Measurements from ENCODE around the gene AMELY.
"Not testable (repeated sequence)": the region's sequence is repeated elsewhere in the genome, so short reads cannot be mapped to it uniquely, and the experiment has no call there.

AMELY gene, protein sequence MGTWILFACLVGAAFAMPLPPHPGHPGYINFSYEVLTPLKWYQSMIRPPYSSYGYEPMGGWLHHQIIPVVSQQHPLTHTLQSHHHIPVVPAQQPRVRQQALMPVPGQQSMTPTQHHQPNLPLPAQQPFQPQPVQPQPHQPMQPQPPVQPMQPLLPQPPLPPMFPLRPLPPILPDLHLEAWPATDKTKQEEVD

DNA sequence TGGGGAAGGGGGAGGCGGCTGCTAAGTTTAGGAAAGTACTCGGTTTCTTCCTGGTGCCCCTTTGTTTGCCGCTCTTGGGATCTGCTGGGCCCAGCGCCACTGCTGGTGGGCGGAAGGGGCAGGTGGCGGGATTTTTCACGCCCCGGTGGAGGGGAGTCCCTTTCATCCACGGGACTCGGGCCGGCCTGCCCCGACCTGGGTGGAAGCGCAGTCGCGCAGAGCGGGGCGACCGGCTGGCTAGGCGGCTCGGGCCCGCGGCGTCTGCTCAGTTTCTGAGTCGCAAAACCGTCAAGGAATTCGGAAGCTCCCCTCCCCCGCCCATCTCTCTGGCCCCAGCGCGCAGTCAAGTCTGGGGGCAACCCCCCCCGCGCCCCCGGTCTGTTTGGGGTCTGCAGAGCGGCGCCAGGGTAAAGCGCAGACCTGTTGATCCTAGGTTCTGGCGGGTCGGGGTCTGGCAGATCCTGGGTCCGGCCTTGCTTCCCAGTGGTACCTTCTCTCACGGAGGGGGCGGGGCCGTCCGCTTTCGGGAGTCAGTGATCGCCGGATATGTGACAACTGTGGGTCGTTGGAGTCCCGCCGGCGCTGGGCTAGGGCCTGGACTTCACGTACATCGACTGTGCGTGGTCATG, at the start of gene AMELY:
AMELY (minus strand) TSS at position 500 of the 629 bp plus-strand sequence. CDS start 39,144 bp downstream, outside the sequence.
- no peak for DNase-seq (ENCODE audit: low spot score)

DNA sequence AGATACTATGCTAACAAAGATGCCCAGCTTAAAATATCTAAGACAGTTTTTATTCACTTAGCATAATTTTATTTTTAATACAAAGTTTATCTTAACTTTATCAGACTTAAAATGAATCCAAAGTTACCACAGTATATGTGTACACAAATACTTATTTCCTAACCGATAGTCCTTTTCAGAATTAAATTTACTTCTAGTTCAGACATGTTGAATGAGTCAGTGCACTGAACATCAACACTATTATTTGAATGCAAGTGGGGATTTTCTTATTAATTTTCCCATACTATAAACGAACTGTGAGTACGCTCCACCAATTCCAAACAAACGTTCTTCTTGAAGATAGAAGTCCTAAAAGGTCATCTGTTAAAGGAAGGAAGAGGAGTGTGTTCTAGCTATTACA, 38.4 kb upstream of the AMELY start:
- DNase-seq (ENCODE audit: low spot score): no peak

DNA sequence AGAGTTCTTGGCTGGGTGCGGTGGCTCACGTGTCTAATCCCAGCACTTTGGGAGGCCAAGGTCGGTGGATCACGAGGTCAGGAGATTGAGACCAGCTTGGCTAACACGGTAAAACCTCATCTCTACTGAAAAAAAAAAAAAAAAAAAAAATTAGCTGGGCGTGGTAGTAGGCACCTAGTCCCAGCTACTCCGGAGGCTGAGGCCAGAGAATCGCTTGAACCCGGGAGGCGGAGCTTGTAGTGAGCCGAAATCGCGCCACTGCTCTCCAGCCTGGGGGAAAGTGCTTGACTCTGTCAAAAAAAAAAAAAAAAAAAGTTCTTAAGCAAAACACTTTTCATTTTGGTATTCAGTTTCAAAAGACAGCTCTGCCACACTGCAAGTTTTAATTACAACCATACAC, 36.8 kb upstream of the AMELY start:
- DNase-seq (ENCODE audit: low spot score): no peak

DNA sequence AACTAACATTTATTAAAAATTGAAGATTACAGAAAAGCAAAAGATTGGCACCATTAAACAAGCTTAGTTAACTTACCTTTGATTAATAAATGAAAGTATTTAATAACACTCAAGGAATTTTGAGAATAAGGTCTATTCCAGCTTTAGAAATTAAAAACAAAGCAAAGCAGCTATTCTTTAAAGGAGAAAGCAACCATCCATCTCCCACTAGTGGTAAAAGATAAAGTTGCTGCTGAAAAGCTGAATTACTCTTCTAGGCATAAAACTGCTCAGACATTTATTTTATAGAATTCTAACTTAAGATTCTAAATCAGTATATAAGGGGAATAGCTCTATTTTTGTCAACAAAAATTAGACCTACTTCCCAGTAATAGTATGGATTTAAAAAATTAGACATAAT, 36.1 kb upstream of the AMELY start:
- no peak for DNase-seq (ENCODE audit: low spot score)

DNA sequence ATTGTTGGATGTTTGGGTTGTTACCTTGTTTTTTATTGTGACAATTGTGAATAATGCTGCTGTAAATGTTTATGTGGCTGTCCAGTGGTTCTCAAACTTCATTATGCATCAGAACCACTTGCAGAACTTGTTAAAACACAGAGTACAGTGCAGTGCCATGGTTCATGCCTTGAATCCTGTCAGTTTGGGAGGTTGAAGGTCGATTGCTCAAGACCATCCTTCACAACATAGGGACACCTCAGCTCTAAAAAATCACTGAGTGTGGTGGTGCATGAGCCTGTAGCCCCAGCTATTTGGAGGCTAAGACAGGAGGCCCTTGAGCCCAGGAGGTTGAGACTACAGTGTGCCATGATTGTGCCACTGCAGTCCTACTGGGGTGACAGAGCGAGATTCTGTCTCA, 23.9 kb upstream of the AMELY start:
- DNase-seq (ENCODE audit: low spot score): no peak

DNA sequence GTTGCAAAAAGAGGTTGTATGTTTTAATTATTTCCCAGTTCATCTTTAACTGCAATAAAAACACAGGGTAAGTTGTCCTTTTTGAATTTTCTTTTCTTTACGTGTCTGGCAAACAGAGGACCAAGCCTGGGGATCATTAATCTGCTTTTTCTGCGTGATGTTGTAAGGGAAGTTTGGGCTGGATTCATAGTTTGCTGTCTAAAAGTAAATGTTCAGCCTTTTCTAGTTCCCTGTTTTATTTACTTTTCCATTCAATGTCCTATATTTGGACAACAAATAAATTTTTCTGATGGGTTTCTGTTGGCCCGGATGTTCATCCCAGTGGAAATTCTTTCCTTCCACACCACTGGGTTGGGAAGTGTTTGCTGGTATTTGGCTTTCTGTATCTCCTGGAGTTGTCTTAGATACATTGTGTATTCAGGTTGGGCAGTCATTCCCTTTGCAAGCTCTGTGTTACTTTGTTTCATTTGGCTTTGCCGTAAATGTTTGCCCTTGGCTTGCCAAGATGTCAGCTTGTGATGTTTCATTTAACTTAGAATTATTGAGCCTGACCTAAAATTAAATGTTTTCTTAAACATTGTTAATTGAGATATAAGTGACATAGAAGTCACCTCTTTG, 20.3 kb upstream of the AMELY start:
- no peak for DNase-seq (ENCODE audit: low spot score)

DNA sequence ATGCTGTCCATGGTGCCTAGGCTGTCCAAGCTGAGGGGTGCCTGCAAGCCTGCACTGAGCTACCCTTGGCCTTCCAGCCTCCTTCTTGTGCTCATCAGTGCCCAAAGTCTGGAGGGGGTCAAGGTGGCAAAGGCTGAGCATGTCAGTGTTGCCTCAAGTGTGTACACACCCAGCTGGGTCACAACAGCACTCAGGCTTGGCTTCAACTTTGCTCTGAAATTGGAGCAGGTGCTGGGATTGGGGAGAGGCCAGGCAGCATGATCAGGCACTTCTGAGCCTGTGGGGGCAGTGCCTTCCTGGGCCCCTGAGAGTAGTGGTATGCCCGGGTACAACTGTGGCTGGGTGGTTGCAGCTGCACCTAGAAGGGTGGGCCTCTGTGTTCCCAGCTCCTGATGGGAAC, 17.7 kb upstream of the AMELY start:
- no peak for DNase-seq (ENCODE audit: low spot score)

DNA sequence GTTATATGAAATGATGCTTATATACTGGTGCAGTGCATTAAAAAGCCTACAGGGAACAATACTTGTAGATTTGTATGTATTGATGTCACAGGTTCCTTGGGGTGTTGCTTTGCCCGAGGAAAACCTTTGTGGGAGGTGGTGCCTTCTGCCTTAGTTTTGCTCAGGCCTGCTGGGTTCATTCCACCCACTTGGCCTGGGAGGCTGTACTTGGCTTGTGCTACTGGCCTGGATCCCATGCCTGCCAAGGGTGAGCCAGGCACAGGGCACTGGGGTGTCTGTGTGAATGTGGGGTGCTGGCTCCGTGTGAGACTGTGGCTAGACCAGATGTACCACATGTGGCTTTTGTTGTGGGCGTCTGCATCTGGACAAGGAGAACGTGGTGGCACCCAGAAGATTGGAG, 16.7 kb upstream of the AMELY start:
- DNase-seq (ENCODE audit: low spot score): no peak

DNA sequence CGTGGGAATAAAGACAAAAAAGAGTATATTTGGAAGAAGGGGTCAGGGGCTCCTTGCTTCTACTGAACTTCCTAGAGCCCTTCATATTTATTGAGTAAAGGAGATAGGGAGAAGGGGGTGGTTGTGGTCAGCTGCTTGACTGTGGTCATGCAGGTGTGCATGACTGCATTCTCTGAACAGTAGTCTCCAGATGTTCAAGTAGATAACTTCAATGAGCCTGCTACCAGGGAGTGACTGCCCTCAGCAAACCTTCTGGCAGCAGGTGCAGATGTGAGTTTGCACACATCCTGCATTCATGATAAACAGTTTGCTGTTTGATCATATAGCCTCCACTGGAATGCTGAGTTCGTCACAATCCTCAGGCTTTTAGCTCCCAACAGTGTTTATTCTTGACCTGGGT, 9.5 kb upstream of the AMELY start:
- DNase-seq (ENCODE audit: low spot score): no peak

DNA sequence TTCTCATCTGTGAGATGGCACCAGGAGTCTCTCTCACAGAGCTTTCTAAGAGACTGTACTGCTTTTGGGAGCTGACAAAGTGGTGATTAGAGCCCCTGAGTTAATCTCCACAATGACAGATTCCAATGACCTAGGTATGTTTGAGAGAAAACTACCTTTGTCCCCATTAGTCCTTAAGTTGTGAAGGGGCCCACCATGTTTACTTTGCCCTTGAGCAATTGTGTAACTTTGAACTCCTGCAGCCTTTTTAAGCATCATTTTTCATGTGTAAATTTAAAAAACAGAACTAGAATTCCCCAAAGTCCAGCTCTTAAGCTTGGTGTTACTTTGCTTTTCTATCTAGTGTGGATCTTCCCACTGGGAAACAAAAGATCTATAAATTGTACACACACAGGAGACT, 1.8 kb upstream of the AMELY start:
- no peak for DNase-seq (ENCODE audit: low spot score)

DNA sequence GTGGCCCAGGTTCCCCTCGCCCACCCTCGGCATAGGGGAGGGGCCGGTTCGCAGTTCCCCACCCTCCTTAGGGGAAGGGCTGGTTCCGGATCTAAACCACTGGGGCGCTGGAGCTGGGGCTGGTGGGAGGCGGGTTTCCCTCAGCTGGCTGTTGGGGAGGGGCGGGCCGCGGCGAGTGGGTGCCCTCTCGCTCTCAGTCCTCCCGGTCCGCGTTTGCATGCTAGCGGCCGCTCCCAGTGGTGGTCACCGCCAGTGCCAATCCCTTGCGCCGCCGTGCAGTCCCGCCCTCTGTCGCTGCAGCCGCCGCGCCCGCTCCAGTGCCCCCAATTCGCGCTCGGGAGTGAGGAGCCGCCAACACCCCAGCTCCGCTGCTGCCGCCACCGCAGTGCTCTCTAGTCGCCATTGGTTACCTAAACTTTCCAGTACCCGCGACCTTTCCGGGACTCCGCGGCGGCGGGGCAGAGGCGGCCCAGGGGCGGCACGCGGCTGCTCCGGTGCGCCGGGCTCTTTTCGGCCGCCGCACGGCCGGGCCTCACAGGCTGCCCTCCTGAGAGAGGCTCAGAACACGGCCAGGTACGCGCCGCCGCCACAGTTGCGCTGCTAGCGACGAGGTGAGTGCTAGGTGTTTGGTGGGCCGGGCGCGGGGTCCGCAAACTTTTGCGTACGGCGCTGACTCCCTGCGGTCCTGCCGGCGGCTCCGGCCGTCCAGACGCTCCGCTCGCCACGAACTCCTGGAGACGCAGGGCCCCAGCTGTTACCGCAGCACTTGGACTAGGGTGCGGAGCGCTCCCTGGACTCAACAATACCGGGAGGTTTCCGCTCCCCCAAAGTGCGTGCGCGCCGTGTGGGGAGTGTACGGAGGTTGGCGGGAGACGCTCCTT, 940 bp downstream of the AMELY start, which contains the start of gene TBL1Y:
TBL1Y (plus strand) TSS at position 326 of the 881 bp plus-strand sequence. CDS start 114,388 bp downstream, outside the sequence.
- DNase-seq (ENCODE audit: low spot score): no peak

DNA sequence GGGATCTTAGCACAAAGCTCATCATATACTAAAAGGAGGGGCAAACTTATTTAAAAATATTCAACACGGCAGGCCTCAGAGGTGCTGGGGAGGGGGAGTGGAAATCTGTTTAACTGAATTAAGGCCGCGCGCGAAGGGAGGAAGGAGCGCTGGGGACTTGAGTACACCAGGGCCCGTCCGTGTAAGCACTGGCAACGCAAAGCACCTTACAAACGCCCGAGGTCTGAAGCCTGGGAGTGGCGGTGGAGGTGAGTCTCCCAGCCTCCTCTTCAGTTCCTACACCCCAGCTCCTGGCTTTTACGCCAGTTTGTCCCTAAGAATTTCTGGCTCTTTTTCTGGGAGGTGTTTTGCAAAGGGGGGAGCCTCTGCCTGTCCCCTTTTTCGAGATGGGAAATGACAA, 1.7 kb downstream of the AMELY start:
- DNase-seq (ENCODE audit: low spot score): no peak

DNA sequence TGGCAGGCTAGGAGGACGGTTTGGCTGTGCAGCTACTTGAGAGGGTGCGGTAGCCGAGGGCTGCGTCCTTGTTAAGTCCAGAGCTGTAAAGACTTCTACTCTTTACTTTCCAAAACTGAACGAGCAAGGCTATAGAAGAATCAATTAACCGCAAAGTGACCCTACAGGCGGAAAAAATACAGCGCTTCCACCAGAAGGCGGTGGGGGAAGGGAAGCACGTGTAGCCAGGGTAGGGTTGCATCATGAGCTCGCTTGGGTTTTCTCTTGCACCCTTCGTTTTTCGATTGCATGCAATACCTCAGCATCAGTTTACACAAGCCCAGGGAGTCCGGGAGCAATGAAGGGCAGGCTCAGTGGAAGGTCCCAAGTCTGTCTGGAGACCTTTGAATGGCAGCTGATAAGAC, 2.4 kb downstream of the AMELY start:
- no peak for DNase-seq (ENCODE audit: low spot score)

DNA sequence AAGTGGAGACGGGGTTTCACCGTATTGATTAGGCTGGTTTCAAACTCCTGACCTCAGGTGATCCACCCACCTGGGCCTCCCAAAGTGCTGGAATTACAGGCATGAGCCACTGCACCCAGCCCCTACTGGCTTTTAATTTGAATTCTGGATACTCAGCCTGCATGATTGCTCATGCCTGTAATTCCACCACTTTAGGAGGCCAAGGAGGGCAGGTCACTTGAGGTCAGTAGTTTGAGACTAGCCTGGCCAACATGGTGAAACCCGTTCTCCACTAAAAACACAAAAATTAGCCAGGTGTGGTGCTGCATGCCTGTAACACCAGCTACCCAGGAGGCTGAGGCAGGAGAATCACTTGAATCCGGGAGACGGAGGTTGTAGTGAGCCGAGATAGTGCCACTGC, 3.5 kb downstream of the AMELY start:
- DNase-seq (ENCODE audit: low spot score): not testable (repeated sequence)

DNA sequence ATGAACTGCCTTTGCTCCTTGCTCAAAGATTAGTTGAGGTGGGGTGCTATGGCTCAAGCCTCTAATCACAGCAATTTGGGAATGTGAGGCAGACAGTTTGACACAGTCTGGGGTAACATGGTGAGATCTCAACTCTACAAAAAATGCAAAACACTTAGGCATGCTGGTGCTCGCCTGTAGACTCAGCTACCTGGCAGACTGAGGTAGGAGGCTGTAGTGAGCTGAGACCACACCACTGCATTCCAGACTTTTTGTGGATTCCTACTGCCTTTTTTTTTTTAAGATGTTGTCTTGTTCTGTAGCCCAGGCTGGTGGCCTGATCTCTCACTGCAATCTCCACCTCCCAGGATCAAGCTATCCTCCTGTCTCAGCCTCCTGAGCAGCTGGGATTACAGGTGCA, 4.0 kb downstream of the AMELY start:
- DNase-seq (ENCODE audit: low spot score): no peak

DNA sequence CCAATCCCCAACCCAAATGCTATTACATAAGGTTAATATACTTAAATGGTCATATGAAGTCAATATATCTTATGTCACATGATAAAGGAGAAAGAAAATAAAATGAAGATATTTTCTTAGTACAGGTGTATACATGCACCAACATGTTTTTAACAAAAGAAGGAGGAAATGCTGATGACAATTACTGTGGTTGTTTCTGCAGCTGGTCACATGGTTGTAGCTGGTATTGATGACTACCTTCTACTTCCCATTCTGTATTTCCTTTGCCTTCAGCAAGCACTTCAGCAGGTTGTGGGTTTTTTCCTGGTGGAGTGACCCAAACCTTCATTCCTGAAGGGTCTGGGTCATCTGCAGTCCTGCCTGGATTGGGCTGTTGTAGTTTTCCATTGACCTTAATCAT, 9.4 kb downstream of the AMELY start:
- not testable (repeated sequence) for DNase-seq (ENCODE audit: low spot score)

DNA sequence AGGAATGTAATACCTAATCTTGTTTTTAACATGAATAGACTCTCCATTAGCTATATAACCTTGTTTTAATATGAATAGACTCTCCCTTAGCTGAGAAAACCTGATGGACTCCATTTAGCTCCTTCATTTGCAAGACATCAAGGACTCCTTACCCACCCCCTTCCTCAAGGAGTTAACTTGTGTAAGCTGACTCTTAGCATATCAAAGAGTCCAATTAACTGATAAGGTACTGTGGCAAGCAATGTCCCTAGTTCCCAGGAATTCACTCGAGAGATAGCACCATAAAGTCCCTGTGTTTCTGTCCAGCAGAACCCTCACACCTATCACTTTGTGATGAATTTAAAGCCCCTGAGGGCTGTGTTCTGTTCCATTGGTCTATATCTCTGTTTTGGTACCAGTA, 16.3 kb downstream of the AMELY start:
- no peak for DNase-seq (ENCODE audit: low spot score)

DNA sequence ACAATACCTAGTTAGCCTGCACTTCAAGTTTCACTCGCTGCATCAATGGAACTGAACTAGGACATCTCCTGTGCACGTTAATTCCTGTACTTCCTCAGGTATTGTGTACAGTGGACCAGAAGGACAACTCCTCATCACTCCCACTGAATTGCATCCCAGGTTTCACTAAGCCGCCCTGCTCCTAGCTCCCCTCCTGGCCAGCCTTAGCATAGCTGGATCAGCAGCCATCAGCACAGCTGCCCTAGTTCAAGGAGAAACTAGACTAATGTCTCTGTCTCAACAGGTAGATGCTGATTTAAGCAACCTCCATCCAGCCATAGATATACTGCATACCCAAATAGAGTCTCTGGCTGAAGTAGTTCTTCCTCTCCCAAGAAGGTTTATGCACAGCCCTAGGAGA, 17.1 kb downstream of the AMELY start:
- no peak for DNase-seq (ENCODE audit: low spot score)

DNA sequence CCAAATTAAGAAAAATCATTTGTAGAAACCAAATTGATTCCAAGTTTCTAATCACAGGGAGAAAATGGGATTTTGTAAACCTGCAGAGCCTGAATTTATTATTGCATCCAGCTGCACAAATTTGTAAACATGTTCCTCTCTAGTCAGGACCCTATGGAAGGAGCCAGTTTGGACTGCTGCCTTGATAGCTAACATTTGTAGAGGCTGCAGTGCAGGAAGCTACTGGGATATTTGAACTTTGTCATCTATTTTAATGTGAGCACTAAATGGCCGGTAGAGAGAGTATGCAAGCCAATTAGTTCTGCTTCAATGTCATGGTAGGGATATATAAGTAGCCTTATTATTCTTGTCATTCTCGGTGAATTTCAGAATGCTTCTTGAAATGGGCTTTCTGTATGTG, 62.2 kb downstream of the AMELY start:
- no peak for DNase-seq (ENCODE audit: low spot score)

DNA sequence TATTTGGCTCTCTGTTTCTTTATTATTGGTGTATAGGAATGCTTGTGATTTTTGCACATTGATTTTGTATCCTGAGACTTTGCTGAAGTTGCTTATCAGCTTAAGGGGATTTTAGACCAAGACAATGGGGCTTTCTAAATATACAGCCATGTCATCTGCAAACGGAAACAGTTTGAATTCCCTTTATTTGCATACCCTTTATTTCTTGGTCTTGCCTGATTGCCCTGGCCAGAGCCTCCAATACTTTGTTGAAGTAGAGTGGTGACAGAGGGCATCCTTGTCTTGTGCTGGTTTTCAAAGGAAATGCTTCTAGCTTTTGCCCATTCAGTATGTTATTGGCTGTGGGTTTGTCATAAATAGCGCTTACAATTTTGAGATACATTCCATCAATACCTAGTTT, 68.9 kb downstream of the AMELY start:
- not testable (repeated sequence) for DNase-seq (ENCODE audit: low spot score)

All from hematopoietic multipotent progenitor cell treated with erythropoietin and hydrocortisone succinate and interleukin-3 and kit ligand, for 15 days (in vitro differentiated cells).